Measurements from ENCODE around the gene PLCXD1.
A peak's percentile ranks its signal among the peaks of the same experiment; 100 is the strongest.
"Not testable (repeated sequence)": the region's sequence is repeated elsewhere in the genome, so short reads cannot be mapped to it uniquely, and the experiment has no call there.

Gene PLCXD1

DNA sequence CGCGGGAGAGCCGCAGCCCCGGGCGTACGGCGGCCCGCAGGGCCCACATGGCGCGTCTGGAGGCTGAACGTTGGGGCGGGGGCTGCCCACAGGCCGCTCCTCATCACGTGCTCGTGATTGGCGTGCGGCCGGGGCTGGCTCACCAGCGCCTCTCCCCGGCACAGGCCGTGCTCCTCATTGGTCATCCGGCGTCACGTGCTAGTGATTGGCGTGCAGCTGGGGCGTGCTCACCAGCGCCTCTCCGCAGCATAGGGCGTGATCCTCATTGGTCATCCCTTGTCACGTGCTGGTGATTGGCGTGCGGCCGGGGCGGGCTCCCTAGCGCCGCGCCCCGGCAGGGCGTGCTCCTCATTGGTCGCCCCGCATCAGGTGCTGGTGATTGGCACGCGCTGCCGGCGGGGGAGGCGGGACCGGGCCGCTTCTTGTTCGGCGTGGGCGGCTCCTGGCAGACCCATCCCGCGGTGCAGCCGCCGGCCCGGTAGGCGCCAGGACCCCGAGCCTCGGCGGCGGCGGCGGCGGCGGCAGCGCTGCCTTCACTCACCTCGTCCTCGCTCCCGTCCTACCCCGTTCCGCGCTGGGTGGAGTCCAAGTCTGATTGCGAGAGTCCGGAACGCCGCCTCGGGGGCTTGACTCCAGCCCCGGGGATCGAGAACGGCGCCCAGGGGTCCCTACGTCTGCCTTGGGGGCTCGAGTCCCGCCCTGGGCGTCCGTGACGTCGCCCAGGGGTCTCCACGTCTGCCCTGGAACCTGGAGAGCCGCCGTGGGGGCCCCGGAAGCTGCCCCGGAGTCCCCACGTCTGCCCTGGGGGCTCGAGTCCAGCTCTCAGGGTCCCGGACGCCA is 37.8 kb downstream of the PLCXD1 start, which contains the start of gene GTPBP6:
Gene GTPBP6, minus strand, starts transcription at position 58 of the 840 bp plus-strand sequence. Its CDS starts 9 bp downstream, at position 49.
- DNase-seq: peak; percentile 99

DNA sequence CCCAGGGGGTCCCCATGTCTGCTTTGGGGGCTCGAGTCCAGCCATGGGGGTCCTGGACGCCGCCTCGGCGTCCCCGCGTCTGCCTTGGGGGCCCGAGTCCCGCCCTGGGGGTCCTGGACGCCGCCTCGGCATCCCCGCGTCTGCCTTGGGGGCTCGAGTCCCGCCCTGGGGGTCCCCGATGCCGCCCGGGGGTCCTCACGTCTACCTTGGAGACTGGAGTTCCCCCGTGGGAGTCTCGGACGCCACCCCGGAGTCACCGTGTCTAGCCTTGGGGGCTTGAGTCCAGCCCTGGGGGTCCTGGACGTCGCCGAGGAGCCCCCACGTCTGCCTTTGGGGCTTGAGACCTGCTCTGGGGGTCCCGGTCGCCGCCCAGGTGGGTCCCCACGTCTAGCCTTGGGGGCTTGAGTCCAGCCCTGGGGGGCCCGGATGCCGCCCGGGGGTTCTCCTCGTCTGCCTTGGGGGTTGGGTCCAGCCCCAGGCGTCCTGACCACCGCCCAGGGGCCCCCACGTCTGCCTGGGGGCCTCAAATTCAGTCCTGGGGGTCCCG is 38.5 kb downstream of the PLCXD1 start:
- no peak for DNase-seq

DNA sequence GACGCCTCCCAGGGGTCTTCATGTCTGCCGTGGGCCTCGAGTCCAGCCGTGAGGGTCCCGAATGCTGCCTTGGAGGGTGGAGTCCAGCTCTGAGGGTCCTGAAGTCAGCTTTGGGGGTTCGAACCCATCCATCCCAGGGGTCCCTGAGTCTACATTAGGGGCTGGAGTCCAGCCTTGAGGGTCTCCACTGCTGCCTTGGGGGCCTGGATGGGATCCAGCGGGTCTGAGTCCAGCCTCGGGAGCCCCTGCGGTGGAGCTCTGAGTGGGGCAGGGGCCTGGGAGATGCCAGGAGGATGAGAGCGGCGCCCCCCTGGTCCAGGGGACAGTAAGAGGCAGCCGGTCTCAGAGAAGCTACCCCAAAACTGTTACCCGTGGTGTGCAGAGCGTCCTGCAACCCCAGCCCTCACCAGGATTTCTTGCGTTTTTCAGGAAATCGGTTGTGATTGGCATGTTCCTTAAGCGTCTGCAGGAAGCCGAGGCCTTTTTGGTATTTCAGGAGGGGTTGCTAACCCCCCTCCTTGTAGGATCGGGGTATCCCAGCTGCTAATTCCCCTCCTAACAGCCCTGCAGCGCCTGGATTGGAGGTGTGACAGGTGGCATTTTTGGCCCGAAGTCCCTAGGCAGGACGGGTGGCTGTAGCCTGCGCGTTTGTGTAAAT is 39.1 kb downstream of the PLCXD1 start:
- no peak for DNase-seq

DNA sequence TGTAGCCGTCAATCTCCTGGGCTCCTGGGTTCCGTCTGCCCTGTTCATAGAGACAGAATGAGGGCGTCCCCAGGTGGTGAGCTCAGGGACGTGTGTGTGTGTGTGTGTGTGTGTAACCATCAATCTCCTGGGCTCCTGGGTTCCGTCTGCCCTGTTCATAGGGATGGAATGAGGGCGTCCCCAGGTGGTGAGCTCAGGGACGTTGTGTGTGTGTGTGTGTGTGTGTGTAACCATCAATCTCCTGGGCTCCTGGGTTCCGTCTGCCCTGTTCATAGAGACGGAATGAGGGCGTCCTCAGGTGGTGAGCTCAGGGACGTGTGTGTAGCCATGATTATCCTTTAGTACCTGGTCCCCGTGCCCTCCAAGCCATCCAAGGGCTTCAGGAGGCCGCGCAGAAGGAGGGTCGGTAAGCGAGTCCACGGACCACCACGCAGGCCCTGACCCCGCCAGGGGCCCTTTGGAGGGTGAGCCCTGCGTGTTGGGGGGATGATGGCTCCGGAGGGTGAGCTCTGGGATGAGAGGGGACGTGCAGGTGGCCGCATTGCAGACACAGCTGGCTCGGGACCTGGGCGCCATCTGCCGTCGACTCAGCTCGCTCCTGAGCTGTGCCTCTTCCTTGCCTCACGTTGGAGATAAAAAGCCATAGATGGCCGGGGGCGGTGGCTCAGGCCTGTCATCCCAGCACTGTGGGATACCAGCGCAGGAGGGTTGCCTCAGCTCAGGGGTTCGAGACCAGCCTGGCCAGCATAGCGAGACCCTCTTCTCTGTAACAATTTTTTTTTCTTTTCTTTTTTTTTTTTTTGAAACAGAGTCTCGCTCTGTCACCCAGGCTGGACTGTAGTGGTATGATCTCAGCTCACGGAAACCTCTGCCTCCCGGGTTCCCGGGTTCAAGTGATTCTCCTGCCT is 42.8 kb downstream of the PLCXD1 start:
- peak; percentile 33 for DNase-seq

DNA sequence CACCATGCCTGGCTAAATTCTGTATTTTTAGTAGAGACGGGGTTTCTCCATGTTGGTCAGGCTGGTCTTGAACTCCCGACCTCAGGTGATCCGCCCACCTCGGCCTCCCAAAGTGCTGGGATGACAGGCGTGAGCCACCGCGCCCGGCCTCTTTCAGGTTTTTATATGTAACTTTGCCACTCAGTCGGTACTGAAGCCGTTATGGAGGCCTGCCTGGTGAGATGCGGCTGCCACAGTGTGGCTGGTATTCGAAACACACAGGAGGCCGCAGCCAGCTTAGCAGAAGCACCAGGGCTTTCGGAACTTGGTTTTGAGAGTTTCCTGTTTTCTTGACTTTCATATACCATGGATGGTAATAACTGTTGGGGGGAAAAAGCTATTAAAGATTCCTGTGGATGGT is 43.5 kb downstream of the PLCXD1 start:
- not testable (repeated sequence) for DNase-seq

DNA sequence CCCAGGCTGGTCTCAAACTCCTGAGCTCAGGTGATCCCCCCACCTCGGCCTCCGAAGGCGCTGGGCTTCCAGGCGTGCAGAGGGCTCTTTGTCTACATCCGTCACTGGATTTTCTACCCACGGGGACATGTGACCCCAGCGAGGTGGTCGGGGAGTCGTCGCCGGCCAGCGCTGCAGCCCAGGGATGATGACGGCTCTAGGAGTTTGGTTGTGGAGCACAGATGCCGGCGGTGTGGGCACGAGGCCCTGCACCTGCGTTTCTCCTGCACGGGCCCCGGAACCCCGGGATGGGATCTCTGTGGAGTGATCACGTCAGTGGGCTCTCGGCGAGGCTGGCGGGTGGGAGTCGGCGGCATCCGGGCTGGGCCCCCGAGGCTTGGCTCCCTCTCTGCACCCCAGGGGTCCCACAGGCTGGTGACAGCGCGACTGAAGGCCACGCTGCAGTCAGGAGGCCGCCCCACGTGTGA is 46.5 kb downstream of the PLCXD1 start:
- DNase-seq: no peak

DNA sequence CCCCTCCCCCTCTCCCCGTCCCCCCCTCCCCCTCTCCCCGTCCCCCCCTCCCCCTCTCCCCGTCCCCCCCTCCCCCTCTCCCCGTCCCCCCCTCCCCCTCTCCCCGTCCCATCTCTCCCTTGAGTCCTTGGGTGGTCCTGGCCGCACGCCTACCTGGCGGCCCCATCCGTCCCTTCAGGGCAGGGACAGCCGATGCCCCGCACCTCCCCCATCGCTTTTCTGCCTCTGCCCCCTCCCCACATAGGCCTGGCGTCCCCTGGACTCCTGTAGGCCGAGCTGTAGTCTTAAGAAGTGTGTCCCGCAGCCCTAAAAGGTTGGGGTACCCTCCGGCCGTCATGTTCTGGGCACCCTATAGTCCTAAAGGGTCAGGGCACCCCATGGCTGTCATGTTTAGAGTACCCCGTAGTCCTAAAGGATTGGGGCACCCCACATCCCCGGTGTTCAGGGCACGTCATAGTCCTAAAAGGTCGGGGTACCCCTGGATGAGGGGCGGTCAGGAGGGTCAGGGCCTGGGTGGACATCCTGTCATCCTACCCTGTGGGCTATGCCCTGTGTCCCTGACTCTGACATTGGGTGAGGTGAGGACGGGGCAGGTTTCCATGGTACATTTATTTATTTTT is 48.2 kb downstream of the PLCXD1 start:
- DNase-seq: no peak

DNA sequence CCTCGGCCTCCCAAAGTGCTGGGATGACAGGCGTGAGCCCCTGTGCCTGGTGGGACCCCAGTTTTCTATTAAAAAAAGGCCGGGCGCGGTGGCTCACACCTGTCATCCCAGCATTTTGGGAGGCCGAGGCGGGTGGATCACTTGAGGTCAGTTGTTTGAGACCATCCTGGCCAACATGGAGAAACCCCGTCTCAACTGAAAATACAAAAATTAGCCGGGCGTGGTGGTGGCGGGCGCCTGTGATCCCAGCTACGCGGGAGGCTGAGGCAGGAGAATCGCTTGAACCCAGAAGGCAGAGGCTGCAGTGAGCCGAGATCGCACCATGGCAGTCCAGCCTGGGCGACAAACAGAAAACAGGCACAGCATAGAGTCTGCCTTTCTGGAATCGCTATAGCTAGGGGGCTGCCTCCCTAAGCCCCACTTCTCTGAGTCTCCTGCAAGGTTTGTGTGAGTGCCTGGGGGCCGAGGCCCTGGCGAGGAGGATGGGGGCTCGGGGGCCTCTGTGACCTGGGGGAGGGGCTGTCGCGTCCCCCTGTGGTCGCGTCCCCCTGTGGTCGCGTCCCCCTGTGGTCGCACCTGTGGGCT is 49.1 kb downstream of the PLCXD1 start:
- DNase-seq: not testable (repeated sequence)

DNA sequence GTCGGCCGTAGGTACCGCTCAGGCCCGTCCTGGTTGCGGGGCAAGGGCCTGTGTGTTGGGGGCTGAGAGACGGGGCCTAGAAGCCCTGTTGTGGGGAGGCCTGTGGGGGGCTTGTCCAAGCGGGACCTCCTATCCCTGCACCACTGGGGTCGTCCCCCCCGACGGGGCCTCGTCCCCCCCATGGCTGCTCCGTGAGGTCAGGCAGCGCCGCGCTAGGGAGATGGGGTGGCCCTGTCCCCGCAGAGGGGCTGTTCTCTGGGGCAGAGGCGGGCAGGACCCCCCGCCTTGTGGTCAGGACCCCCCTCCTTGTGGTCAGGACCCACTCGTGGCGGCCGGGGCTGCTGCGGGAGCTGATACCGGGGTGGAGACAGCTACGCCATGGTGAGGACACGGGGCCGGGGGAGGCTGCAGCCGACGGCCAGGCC is 49.6 kb downstream of the PLCXD1 start:
- no peak for DNase-seq

DNA sequence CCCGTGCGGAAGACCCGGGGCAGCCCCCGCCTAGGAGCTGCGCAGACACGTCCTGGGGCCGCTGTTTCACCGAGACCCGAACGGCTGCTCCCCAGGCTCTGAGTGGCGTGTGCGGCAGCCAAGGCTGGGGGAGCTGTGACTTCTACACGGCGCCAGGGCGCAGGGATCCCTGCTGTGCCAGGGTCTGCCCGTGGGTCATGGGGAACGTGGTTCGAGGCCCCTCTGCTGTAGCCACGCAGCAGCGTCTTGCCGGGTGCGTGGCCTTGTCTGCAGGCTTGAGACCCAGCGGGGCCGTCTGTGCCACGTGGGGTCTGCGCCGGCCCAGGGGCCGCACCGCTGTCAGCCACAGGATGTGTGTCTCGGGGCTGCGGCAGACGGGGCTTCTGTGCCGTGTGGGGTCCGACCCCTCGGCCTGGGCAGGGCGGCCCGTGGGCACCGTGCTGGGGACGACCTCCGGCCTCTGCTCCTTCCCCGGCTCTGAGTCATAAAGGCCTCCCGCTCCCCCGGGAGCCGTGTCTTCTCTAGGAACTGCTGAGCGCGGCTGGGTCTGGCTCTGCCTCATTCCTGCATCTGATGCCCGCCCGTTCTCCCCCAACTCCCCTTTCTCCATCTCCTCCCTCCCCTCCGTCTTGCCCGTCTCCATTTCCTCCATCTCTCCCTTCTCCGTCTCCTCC is 50.1 kb downstream of the PLCXD1 start:
- DNase-seq: no peak

DNA sequence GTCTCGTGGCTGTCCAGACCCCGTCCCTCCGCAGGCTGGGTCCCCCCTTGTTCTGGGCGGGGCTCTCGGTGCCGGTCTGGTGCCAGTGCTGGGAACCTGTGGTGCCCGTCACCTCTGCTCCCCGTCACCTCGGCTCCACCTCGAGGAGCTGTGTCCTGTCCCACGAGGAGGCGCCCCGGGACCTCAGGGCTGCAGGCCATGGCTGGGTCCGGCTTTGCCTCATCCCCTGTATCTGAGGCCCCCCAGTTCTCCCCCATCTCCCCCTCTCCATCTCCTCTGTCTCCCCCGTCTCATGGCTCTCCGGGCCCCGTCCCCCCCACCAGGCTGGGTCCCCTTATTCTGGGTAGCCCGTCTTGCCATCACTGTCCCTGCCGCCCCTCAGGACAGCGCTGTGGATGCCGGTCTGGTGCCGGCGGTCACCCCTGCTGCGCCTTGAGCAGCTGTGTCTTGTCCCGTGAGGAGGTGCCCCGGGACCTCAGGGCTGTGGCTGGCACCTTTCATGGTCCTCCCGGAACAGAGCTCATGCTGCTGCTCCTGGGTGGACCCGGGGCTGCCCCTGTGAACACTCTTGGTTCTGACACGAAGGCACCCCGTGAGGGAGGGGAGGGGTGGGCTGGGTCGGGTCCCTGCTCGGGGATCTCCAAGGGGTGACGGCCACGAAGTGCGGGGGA is 50.8 kb downstream of the PLCXD1 start:
- no peak for DNase-seq

DNA sequence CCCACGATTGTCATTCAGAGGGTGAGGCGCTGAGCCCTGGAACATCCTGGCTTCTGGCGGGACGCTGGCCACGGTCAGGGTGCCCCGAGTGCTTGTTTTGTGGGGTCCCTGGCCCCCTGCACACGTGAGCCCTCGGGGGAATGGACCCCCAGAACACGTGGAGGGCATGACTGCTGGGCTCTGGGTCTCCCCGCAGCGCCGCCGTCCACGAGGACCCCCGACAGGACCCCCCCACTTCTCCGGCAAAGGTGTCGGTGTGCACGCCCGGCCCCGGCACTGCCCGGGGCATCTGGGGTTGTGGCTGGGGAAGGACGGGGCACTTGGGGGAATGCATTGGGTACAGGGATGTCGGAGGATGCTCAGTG is 51.3 kb downstream of the PLCXD1 start:
- DNase-seq: no peak

DNA sequence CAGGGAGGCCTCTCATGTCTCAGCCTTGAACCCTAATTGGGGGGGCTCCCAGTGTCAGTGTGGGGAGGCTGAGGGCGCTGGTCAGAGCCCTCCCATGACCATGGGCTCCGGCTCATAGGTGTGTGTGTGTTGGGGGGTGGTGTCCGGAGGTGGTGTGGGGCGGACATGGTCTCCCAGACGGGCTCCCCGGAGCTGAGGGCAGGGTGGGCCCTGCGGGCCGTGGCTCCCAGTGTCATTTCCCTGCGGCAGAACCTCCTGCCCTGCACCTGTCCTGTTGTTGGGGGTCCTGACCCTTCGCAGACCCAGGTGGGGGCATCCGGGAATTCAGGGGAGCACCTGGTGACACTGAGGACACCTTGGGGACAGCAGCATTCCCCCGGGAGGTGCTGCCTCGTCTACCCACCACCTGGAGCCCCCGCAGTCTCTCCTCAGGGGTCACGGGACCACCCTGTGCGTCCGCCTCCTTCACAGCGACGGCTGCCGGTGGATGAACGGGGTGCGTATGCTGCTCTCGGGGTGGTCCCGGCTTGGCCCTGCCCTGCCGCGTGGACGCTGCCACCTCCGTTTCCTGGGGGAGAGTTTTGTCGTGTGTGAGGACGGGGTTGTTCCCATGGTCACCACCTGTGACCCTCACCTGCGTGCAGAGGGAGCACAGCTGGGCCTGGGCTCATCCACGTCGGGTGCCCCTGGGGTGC is 51.9 kb downstream of the PLCXD1 start:
- no peak for DNase-seq

DNA sequence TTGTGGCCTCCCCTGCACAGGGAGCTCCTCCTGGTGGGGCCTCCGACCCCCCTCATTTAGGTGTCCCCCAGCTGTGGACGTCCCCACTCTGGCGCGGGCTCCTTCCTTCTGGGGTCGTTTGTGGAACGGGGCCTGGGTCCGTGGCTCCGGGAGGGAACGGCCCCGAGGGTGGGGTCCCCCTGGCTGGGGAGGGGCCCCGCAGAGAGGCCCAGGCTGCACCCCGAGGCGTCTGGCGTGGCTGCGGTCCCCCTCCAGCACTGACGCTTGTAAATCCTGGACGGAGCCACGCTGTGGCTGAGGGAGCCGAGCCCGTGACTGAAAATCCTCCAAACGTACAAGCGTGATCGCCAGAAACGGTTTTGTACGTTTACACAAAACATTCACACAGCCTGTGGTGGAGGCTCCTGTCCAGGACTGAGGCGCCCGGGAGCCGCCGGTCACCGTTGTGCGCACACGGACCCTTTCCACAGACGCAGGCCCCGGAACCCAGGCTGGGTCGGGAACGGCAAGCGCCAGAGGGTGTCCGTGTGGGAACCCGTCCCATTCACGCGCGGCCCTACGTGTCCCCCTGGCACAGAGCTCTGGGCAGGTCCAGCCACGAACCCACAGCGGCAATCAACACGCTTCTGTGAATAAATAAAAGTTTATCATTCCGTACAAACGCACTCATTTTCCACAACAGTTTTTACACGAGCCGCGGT is 52.6 kb downstream of the PLCXD1 start:
- no peak for DNase-seq

DNA sequence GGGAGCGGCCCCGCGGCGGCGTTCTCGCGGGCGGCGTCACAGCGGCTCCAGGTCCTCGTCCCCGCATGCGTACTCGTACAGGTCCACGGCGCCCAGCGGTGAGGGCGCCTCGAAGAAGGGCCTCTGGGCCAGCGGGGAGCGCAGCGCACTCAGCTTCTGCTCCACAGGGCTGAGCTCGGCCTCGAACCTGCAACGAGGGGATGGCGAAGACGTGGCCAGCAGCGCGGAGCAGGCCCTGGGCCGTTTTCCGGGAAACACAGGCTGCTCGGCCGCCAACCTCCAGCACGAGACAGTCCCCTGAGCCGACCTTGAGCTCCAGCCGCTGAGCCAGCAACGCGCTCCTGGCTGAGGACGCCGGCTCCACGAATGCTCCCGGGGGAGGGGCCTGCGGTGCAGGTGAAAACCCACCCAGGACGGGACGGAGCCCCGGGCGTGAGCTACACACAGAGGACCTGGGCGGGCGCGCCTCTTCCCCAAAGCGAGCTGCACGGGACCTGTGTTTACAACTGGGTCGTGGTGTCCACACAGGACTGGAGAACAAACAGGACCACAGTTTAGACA is 53.2 kb downstream of the PLCXD1 start:
- no peak for DNase-seq

DNA sequence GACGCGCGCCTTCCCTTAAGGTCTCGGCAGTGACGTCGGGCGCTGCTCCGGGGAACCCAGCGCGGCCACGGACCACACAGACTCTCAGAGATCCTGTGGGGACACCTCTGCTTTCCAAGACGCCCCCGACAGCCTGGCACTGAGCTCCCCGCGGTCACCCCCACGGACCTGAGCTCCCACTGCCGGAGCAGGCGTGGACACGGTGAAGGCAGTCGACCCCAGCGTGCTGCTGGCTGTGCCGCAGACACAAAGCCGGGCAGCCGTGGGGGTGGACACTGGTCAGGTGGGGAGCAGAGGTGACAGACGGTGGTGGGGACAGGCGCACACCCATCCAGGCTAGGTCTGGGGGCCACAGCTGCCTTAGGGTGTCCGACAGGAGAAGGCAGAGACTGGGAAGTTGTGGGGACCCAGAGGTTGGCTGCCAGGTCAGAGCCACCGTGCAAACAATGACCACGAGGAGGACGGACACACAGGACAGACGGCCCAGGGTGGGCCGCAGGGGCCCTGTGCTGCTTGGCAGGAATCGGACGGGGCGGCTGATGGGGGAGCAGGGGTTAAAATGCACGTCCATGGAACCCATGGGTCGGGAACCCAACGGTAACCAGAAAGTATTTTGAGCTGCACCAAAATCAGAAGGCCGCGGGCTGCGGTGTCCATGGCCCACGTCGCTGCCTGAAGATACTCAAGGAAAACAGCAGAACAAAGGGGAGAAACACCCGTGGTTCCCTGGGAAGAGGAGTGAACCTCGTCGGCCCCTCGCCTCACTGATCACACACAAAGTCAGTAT is 54.0 kb downstream of the PLCXD1 start:
- DNase-seq: no peak

DNA sequence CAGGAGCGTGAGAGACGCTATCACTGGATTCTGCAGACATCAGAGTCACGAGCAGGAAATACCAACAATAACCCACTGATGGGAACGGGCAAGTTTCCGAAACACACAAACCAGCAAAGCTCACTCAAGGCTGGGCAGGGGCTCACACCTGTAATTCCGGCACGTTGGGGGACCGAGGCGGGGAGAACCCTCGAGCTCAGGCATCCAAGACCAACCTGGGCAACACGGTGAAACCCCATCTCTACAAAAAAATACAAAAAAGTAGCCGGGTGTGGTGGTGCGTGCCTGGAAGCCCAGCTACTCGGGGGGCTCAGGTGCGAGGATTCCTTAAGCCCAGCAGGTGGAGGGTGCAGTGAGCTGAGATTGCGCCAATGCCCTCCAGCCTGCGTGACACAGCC is 54.6 kb downstream of the PLCXD1 start:
- no peak for DNase-seq

DNA sequence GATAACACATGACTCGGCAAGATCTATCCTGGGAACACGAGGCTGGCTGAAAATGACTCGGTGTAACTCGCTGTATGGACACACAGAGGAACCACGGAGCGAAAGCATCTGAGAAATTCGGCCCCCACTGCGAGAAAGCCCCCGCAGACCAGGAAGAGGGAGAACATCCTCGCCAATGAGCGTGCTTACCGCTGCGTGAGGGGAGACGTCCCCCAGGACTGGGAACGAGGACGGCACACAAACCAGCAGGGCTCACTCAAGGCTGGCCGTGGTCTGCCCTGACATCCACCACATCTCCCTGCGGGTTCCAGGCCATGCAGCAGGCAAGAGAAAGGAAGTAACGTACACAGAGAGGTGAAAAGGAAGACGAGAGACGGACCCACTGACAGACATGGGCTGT is 55.0 kb downstream of the PLCXD1 start:
- no peak for DNase-seq
